Mesendoderm (in vitro differentiated cells): ENCODE results near the gene CBFA2T3.

Experiments
- DNase-seq: peaks from one replicate; pipeline ENCODE4 v3.0.0; 2013
- H2AK5ac ChIP-seq: 2 replicates; pipeline ENCODE4 v1.6.1; 2013; ENCODE audit warnings: low read length, inconsistent platforms
- H2BK120ac ChIP-seq: 2 replicates; pipeline ENCODE4 v1.6.1; 2013; ENCODE audit warnings: low read depth, mild to moderate bottlenecking, low read length, moderate library complexity, mixed read lengths
- H2BK15ac ChIP-seq: replicated peaks from 2 replicates; pipeline ENCODE4 v1.6.1; 2013; ENCODE audit warnings: low read depth, mild to moderate bottlenecking, moderate library complexity
- H2BK5ac ChIP-seq: 2 replicates; pipeline ENCODE4 v1.6.1; 2013; ENCODE audit warnings: low read length, inconsistent platforms
- H3K18ac ChIP-seq: 2 replicates; pipeline ENCODE4 v1.6.1; 2013; ENCODE audit warnings: mild to moderate bottlenecking, low read length, mixed read lengths
- H3K23ac ChIP-seq: one replicate; pipeline ENCODE4 v1.6.1; 2013; ENCODE audit warnings: low read length
- H3K27ac ChIP-seq: 2 replicates; pipeline ENCODE4 v1.5.1; 2013; ENCODE audit warnings: low read depth, mild to moderate bottlenecking, inconsistent platforms, low read length, moderate library complexity
- H3K27me3 ChIP-seq: 2 replicates; pipeline ENCODE4 v1.6.1; 2013; ENCODE audit warnings: low read length, control low read depth, mild to moderate bottlenecking, inconsistent platforms; ENCODE audit not compliant: insufficient read depth, poor library complexity
- H3K36me3 ChIP-seq: 2 replicates; pipeline ENCODE4 v1.6.1; 2013; ENCODE audit warnings: low read length, inconsistent platforms; ENCODE audit not compliant: control insufficient read depth, insufficient read depth
- H3K4ac ChIP-seq: one replicate; pipeline ENCODE4 v1.6.1; 2013; ENCODE audit warnings: low read depth, mild to moderate bottlenecking, low read length, moderate library complexity
- H3K4me1 ChIP-seq: 2 replicates; pipeline ENCODE4 v1.6.1; 2013; ENCODE audit warnings: low read depth, low read length, inconsistent platforms; ENCODE audit not compliant: control insufficient read depth
- H3K4me2 ChIP-seq: 2 replicates; pipeline ENCODE4 v1.6.1; 2013; ENCODE audit warnings: low read length
- H3K4me3 ChIP-seq: 2 replicates; pipeline ENCODE4 v1.5.1; 2013; ENCODE audit warnings: mild to moderate bottlenecking, low read length
- H3K56ac ChIP-seq: one replicate; pipeline ENCODE4 v1.6.1; 2013; ENCODE audit warnings: low read length
- H3K79me1 ChIP-seq: 2 replicates; pipeline ENCODE4 v1.6.1; 2013; ENCODE audit warnings: low read length, inconsistent platforms
- H3K79me2 ChIP-seq: 2 replicates; pipeline ENCODE4 v1.6.1; 2013; ENCODE audit warnings: mild to moderate bottlenecking, low read length; ENCODE audit not compliant: control insufficient read depth, insufficient read depth
- H3K9ac ChIP-seq: 2 replicates; pipeline ENCODE4 v1.6.1; 2013; ENCODE audit warnings: low read length, inconsistent platforms
- H4K5ac ChIP-seq: one replicate; pipeline ENCODE4 v1.6.1; 2013; ENCODE audit warnings: low read length
- H4K8ac ChIP-seq: one replicate; pipeline ENCODE4 v1.6.1; 2013; ENCODE audit warnings: low read depth, mild to moderate bottlenecking, control low read depth, low read length, moderate library complexity
- WGBS: extraction: QIAGEN DNeasy Blood & Tissue Kit; methylation state at CpG from one replicate; pipeline ENCODE4 v1.1.7; 2013; ENCODE audit warnings: low lambda C conversion rate, missing lambda C conversion rate; ENCODE audit not compliant: insufficient coverage; ENCODE audit errors: extremely low coverage; 5-methylcytosine and 5-hydroxymethylcytosine counted together

Gene CBFA2T3

DNA sequence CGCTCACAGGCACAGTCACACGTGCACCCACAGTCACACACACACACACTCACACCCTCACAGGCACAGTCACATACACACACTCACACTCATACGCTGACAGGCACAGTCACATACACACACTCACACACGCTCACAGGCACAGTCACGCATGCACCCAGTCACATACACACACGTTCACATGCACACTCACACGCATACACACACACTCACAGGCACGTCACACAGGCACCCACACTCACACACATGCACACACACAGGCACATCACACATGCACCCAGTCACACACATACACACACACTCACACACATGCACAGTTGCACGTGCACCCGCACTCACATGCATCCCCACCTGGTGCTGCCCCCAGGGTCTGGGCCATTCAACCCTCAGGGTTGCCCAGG, 46.1 kb upstream of the CBFA2T3 start:
- no peak overlapping the region for H2BK5ac ChIP-seq
- no CpG with 5 or more reads among the region's 10 CpGs for WGBS
- no peak overlapping the region for H3K4ac ChIP-seq
- H3K4me3 ChIP-seq, result no peak overlapping the region
- H3K4me1 ChIP-seq, result no peaks in the 10 kb centered on the region
- H3K36me3 ChIP-seq, result no peaks in the 10 kb centered on the region
- H3K79me1 ChIP-seq, result no peaks in the 10 kb centered on the region
- H4K5ac ChIP-seq, result no peak overlapping the region
- no peak overlapping the region for H2BK120ac ChIP-seq
- H2BK15ac ChIP-seq, result no peak overlapping the region
- no peak for DNase-seq
- H3K27ac ChIP-seq, result no peak overlapping the region
- no peaks in the 10 kb centered on the region for H3K27me3 ChIP-seq
- no peak overlapping the region for H3K4me2 ChIP-seq
- no peak overlapping the region for H2AK5ac ChIP-seq
- H3K79me2 ChIP-seq, result no peaks in the 10 kb centered on the region
- H3K9ac ChIP-seq, result no peak overlapping the region
- no peak overlapping the region for H3K23ac ChIP-seq
- H4K8ac ChIP-seq, result no peak overlapping the region
- H3K56ac ChIP-seq, result no peak overlapping the region
- no peak overlapping the region for H3K18ac ChIP-seq

DNA sequence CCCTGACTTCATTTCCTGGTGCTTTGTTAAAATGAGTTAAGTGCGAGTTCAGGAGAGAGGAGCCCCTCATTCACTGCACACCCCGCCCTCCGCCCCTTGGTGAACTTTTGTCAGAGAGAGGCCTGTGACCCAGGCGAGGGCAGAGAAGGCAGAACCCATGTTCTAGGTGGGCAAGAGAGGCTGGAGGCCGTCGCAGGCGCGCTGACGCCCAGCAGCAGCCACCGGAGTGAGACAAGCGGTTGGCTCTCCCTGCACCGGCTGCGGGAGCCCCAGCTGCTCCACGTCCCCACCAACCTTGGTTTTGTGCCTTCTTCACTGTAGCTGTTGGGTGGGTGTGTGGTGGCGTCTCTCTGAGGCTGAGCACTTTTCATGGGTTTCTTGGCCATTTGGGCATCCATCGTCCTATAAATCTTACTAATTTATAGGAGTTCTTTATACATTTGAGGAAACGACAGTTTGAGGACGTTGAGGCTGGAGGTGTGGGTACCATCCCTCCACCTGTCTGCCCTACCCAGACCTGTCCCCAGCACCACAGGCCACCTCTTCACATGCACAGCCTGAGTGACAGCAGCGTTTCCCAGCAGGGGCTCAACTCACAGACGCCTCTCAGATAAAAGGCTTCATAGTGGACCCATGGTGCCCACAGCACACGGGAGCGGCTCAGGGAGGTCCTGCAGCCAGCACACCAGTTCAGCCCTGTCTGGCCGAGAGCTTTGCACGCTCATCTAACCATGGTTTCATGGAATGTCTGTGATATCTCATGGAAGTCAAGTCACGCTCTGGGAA, 45.2 kb upstream of the CBFA2T3 start:
- Histone ChIP-seq H2BK120ac (no peak overlapping the region), H2BK5ac (no peak overlapping the region), H3K9ac (no peak overlapping the region), H3K4me1 (no peaks in the 10 kb centered on the region), H3K4me2 (no peak overlapping the region), H3K36me3 (no peaks in the 10 kb centered on the region), H3K79me1 (no peaks in the 10 kb centered on the region), H4K5ac (no peak overlapping the region), H3K27ac (no peak overlapping the region), H3K79me2 (no peaks in the 10 kb centered on the region), H2AK5ac (no peak overlapping the region), H3K27me3 (no peaks in the 10 kb centered on the region), H3K4ac (no peak overlapping the region), H3K56ac (no peak overlapping the region), H2BK15ac (no peak overlapping the region), H3K4me3 (no peak overlapping the region), H3K18ac (no peak overlapping the region), H3K23ac (no peak overlapping the region), H4K8ac (no peak overlapping the region)
- no peak for DNase-seq
- WGBS, result no CpG with 5 or more reads among the region's 25 CpGs

DNA sequence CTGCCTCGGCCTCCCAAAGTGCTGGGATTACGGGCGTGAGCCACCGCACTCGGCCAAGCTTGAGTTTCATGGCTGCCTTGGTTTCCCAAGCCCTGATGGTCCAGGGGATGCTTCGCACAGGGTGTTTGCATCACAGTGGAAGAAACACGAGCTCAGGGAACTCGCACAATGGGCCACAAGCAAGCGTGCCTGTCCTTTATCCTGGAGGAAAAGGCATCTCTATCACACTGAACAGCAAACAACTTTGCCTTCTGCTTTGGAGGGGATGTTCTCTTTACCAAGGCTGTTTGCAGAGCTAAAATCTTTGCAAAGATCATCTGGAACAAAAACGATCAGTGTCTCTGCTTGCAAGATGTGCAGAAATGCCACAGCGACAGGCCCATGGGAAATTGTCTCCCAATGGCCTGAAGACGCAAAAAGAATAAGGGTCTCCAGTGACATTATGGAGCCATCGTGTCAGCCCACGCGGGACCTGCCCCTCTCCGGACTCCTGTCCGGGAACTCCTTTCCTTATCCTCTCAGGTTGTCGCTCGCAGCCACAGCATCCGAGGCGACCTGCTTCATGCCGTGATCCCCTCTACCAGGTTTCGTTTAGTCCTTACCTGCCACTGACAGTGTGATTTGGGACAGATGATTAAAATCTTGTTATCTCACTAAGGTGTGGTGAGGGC, 44.1 kb upstream of the CBFA2T3 start:
- Histone ChIP-seq H4K5ac (no peak overlapping the region), H2AK5ac (no peak overlapping the region), H3K27me3 (no peaks in the 10 kb centered on the region), H3K9ac (no peak overlapping the region), H3K4me1 (no peaks in the 10 kb centered on the region), H3K27ac (no peak overlapping the region), H2BK120ac (no peak overlapping the region), H2BK15ac (no peak overlapping the region), H3K36me3 (no peaks in the 10 kb centered on the region), H3K18ac (no peak overlapping the region), H3K56ac (no peak overlapping the region), H3K79me1 (no peaks in the 10 kb centered on the region), H2BK5ac (no peak overlapping the region), H4K8ac (no peak overlapping the region), H3K23ac (no peak overlapping the region), H3K4ac (no peak overlapping the region), H3K79me2 (no peaks in the 10 kb centered on the region), H3K4me3 (no peak overlapping the region), H3K4me2 (no peak overlapping the region)
- no peak for DNase-seq
- no CpG with 5 or more reads among the region's 23 CpGs for WGBS

DNA sequence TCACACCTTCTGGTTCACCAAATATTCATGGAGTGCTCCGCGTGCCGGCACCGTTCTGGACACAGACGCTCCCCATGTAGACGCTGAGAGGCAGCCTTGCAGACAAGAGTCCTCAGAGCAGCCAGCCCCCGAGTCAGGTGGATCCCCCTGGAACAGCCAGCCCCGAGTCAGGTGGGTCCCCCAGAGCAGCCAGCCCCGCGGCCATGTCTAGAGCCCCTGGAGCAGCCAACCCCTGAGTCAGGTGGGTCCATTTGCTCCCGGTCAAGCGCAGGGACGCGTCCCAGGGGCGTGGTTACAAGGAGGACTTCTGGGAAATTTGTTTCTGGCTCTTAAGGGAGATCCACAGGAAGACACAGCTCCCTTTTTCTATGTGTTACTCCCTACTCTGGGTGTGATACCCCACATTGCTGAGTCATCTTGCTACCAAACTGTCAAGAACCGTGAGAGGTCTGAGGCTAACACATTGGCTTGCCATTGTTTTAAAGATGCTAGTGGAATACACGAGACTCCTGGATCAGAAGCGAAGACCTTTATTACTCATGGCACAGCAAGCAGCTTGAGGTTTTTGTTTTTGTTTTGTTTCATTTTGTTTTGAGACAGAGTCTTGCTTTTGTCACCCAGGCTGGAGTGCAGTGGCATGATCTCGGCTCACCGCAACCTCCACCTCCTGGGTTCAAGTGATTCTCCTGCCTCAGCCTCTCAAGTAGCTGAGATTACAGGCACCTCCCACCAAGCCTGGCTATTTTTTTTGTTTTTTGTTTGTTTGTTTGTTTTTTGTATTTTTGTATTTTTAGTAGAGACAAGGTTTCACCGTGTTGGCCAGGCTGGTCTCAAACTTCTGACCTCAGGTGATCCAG, 43.3 kb upstream of the CBFA2T3 start:
- no peaks in the 10 kb centered on the region for H3K79me1 ChIP-seq
- H4K5ac ChIP-seq, result no peak overlapping the region
- H3K27me3 ChIP-seq, result no peaks in the 10 kb centered on the region
- no peak overlapping the region for H2AK5ac ChIP-seq
- no CpG with 5 or more reads among the region's 21 CpGs for WGBS
- H3K27ac ChIP-seq, result no peak overlapping the region
- no peaks in the 10 kb centered on the region for H3K4me1 ChIP-seq
- no peaks in the 10 kb centered on the region for H3K79me2 ChIP-seq
- no peaks in the 10 kb centered on the region for H3K36me3 ChIP-seq
- no peak for DNase-seq
- H3K4ac ChIP-seq, result no peak overlapping the region
- H3K4me3 ChIP-seq, result no peak overlapping the region
- H3K56ac ChIP-seq, result no peak overlapping the region
- H3K4me2 ChIP-seq, result no peak overlapping the region
- no peak overlapping the region for H2BK5ac ChIP-seq
- no peak overlapping the region for H4K8ac ChIP-seq
- no peak overlapping the region for H3K9ac ChIP-seq
- no peak overlapping the region for H2BK15ac ChIP-seq
- no peak overlapping the region for H3K18ac ChIP-seq
- H2BK120ac ChIP-seq, result no peak overlapping the region
- H3K23ac ChIP-seq, result no peak overlapping the region

DNA sequence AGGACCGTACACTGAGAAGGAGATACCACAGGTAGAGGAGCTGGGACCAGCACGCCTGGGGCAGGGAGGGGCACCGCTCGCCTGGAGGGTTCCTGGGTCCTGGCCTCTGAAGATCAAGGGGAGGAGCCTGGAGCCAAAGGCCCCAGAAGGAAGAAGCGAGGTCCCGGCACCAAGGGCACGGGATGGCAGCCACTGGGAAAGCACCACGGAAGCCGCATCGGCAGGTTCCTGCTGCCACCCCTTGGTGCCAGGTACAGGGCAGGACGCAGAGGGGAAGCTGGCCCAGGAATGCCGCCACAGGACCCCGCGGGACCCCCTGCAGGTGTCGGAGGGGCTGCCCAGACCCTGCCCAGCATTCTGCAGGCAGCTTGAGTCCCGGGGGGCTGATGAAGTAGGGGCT, 42.5 kb upstream of the CBFA2T3 start:
- no peak overlapping the region for H3K27ac ChIP-seq
- DNase-seq, result no peak

More for the DNA sequence above, 42.5 kb upstream of the CBFA2T3 start:
- Histone ChIP-seq H3K4me3 (no peak overlapping the region), H2BK5ac (no peak overlapping the region), H3K4me1 (no peaks in the 10 kb centered on the region), H3K79me1 (no peaks in the 10 kb centered on the region), H3K9ac (no peak overlapping the region), H4K8ac (no peak overlapping the region), H3K18ac (no peak overlapping the region), H2AK5ac (no peak overlapping the region), H3K27me3 (no peaks in the 10 kb centered on the region), H3K56ac (no peak overlapping the region), H4K5ac (no peak overlapping the region), H3K4ac (no peak overlapping the region), H3K4me2 (no peak overlapping the region), H3K79me2 (no peaks in the 10 kb centered on the region), H3K36me3 (no peaks in the 10 kb centered on the region), H2BK15ac (no peak overlapping the region), H2BK120ac (no peak overlapping the region), H3K23ac (no peak overlapping the region)
- no CpG with 5 or more reads among the region's 16 CpGs for WGBS
